HG02840 (cell line): ENCODE data around the gene SPIRE2.
"Not testable (repeated sequence)": the region's sequence is repeated elsewhere in the genome, so short reads cannot be mapped to it uniquely, and the experiment has no call there.

Experiments used
- ATAC-seq: cut with Tn5 transposase; IDR thresholded peaks from one replicate; pipeline ENCODE4 v1.9.1; 2021; ENCODE audit warnings: mild to moderate bottlenecking, moderate library complexity, moderate number of reproducible peaks; ENCODE audit not compliant: unreplicated experiment, low FRiP score

SPIRE2 gene

GRCh38 chr16:89861648-89862047 is 33.4 kb downstream of the SPIRE2 start:
- ATAC-seq = no peak

- ATAC-seq = no peak
Measured at GRCh38 chr16:89862732-89863131, 34.5 kb downstream of the SPIRE2 start.

DNA sequence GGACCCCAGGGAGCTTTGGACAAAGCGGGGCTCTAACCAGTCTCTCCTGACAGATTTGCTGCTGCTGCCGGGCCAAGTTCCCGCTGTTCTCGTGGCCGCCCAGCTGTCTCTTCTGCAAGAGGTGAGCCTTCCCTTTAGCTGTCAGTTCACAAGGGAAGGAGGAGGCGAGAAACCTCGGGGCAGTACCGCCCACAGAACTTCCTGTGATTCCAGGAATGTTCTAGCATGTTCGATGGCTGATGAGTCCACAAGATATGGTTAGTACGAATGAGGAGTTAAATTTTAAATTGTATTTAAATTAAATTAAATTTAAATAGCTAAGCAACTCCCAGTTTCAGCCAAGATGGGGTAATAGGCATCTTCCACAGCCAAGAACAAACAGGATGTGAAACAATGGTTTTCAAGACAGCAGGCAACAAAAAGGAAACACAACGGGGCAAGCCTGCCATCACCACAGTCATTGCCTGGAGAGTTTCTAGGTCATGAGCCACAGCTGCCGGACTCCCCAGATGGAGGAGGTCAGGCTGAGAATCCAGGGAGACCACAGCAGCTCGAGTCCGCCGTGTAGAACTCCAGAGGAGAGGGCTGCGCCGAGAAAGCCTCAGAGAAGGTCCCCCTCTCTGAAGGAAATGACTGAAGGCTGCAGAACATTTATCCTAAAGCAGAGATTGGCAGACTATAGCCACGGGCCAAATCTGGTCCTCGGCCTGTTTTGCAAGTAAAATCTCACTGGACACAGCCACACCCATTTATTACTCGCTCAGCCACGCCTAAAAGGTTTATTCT is 35.7 kb downstream of the SPIRE2 start:
- no peak for ATAC-seq

- ATAC-seq = no peak
Measured at GRCh38 chr16:89864527-89864820, 36.2 kb downstream of the SPIRE2 start.

DNA sequence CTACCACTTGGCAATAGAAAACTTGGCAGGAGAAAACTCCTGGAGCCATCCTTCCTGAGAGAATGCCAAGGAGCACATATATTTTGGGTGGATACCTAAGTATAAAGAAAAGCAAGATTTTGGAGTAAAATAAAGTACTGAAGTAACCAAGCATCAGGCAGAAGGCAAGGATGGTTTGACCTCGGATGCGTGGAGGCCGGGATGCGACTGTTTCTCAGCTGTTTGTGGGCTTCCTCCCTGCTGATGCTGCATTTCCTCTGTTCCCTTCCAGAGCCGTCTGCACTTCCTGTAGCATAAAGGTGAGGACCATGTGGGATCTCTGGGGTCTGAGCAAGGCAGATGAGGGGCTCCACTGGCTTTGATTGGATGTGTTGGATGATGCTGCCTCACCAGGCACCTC is 39.6 kb downstream of the SPIRE2 start:
- no peak for ATAC-seq

DNA sequence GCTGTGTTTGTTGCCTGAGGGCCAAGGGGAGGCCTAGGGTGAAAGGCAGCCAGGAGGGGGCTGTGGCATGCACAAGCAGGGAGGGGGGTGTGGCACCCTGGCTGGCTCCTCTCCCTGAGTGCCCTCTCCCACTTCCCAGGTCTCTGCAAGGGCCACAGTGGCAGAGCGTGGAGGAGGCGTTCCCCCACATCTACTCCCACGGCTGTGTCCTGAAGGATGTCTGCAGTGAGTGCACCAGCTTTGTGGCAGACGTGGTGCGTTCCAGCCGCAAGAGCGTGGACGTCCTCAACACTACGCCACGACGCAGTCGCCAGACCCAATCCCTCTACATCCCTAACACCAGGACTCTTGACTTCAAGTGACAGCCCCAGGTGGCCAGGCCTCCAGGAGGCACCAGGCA is 41.6 kb downstream of the SPIRE2 start:
- ATAC-seq = no peak

GRCh38 chr16:89870440-89870839 is 42.2 kb downstream of the SPIRE2 start:
- ATAC-seq = no peak

GRCh38 chr16:89871895-89872294 is 43.6 kb downstream of the SPIRE2 start:
- ATAC-seq = no peak

GRCh38 chr16:89873109-89873971 is 45.1 kb downstream of the SPIRE2 start, which contains the start of gene TCF25:
Gene TCF25 (plus strand): TSS chr16:89873592. CDS start chr16:89873668, 76 bp downstream.
- peak; percentile 48 for ATAC-seq

- ATAC-seq = peak; percentile 60
Measured at GRCh38 chr16:89873972-89874689, 45.9 kb downstream of the SPIRE2 start.

DNA sequence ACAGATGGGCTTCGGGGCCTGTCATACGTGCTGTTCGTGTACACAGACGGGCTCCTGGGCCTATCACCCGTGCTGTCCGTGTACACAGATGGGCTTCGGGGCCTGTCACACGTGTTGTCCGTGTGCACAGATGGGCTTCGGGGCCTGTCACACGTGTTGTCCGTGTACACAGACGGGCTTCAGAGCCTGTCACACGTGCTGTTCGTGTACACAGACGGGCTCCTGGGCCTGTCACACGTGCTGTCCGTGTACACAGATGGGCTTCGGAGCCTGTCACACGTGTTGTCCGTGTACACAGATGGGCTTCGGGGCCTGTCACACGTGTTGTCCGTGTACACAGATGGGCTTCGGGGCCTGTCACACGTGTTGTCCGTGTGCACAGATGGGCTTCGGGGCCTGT is 50.8 kb downstream of the SPIRE2 start:
- not testable (repeated sequence) for ATAC-seq

GRCh38 chr16:89880477-89881367 is 52.4 kb downstream of the SPIRE2 start:
- no peak for ATAC-seq

GRCh38 chr16:89881368-89881730 is 53.1 kb downstream of the SPIRE2 start:
- ATAC-seq = no peak

GRCh38 chr16:89883346-89884040 is 55.2 kb downstream of the SPIRE2 start:
- no peak for ATAC-seq

DNA sequence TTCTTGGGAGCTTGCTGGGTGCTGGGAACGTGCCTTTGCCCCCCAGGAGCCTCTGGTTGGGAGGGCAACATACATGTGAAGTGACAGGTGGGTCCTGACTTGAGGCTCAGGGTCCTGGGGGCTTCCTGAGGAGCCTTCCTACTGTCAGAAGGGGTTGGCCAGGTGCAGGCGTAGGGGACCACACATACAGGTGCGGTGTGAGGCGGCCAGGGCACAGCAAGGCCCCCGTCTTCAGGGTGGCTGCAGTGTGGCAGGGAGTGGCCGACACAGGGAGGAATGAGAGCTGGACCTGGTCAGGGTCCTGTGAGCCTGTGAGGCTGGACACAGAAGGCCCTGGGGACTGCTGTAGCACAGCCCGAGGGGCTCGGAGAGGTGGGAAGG is 55.8 kb downstream of the SPIRE2 start:
- no peak for ATAC-seq

DNA sequence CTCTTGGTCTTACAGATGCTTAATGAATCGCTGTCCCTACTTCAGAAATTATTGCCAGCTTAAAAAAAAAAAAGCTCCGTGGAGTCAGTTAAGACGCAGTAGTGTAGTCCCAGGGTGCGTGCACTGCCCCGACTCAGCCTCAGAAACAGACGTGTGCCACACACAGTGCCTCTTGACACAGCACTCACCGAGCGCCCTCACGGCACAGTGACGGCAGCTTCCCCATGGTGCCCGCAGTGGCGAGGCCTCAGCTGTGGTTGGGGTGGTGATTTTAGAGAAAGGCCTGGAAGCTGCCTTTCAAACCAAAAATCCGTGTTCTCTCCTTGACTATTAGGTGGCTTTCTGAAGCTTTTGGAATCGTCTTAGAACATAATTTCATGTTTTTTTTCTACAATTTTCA is 59.0 kb downstream of the SPIRE2 start:
- ATAC-seq = no peak

DNA sequence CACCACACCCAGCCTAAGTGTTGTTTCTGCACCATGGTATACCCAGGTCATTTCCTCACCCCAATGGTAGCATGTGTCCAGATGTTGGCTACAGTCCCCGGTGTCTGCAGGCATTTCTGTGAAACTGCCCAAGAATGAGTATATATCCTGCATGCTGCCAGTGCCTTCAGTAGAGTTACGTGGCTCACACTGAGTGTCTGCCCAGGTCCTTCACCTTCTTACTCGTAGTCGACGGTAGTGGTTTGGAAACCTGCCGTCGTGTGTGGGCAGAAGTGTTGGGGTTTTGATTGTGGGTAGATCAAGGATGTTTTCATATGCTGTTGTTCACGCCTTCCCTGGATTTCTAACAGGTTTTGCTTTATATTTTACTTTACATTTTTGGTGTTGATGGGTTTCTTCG is 61.9 kb downstream of the SPIRE2 start:
- no peak for ATAC-seq

DNA sequence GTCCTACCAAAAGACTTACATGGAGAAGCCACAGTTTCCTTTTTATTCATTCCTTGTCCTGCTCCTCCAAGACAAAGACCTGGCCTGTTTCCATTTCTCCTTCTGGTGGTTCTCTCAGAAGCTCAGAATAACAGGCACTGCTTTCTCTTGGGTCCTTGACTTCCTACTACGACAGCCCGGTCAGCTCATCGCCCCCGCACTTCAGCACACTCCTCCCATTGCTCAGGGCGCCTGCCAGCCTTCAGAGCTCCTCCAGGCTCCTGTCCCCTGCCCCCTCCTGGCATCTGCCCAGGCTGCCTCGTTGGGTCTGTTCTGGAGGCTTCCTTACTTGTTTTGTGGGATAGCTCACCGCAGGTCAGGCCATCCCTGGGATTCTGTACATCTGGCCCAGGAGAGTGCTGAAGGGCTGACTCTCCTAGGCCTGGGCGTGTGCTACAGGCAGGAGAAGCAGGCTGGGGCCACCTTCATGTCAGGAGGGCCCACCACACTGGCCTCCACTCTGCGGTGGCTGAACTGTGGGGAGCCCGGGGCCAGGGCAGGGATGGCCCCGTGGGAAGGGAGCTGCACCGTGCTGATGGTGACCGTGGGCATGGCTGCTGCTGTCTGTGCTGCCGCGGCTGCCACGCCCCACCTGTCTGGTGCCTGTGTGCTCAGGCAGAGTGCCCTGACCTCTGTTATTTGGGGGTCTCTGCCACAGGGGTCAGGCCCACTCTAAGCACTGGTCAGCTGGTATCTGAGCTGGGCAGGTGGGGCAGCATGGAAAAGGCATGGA is 62.8 kb downstream of the SPIRE2 start:
- ATAC-seq = no peak

DNA sequence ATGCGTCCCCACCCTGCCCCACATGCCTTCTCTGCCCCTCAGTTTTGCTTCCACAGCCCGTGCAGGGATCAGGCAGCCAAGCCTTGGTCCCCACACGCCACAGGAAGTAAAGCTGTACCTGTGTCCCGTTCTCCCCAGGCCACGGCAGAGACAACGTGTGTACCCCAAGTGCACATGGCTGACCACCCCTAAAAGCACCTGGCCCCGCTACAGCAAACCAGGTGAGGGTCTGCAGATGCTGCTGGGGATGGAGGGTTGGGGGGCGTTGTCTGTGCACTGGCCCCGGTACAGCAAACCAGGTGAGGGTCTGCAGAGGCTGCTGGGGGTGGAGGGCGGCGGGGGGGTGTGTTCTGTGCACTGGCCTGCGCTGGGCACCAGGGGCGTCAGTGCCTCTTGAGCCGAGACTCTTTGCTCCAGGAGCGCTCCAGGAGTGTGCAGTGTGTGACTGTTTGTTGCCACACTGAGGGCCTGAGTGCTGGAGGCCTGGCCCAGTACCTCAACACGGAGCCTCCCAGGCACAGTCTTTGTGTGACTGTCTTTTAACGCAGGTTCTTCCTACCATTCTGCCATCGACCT is 63.9 kb downstream of the SPIRE2 start:
- ATAC-seq = no peak
